NCI-H2196 treated with DMSO at 0.1 percent for 48 hours (cell line): ENCODE measurements around the gene SRSF9.
"Not testable (repeated sequence)": the region's sequence is repeated elsewhere in the genome, so short reads cannot be mapped to it uniquely, and the experiment has no call there.

Experiments
- DNase-seq: peaks from one replicate; lab custom pipeline; 2025; ENCODE audit not compliant: unreplicated experiment; lab: John Stamatoyannopoulos, UW

The SRSF9 gene

GRCh38 chr12:120469450-120470149 is at the start of gene SRSF9:
SRSF9 (minus strand) TSS chr12:120469748; CDS start chr12:120469609, 139 bp downstream.
- DNase-seq = peak; percentile 84

GRCh38 chr12:120519324-120519723 is 49.8 kb upstream of the SRSF9 start:
- not testable (repeated sequence) for DNase-seq

GRCh38 chr12:120515496-120515895 is 45.9 kb upstream of the SRSF9 start:
- DNase-seq = no peak

- DNase-seq = no peak
Measured at GRCh38 chr12:120514002-120514401, 44.5 kb upstream of the SRSF9 start.

- DNase-seq = no peak
Measured at GRCh38 chr12:120508537-120508936, 39.0 kb upstream of the SRSF9 start.

- no peak for DNase-seq
Measured at GRCh38 chr12:120504587-120504986, 35.0 kb upstream of the SRSF9 start.

- DNase-seq = no peak
Measured at GRCh38 chr12:120500581-120500980, 31.0 kb upstream of the SRSF9 start.

GRCh38 chr12:120498870-120499515 is 29.4 kb upstream of the SRSF9 start:
- DNase-seq = no peak

GRCh38 chr12:120497524-120498150 is 28.1 kb upstream of the SRSF9 start:
- DNase-seq = no peak

- DNase-seq = no peak
Measured at GRCh38 chr12:120496413-120497340, 27.1 kb upstream of the SRSF9 start.

GRCh38 chr12:120495731-120496412 is 26.3 kb upstream of the SRSF9 start, which contains the start of gene DYNLL1:
DYNLL1 (plus strand) TSS chr12:120496113; CDS start chr12:120496422, 309 bp downstream.
- peak; percentile 80 for DNase-seq

GRCh38 chr12:120495186-120495730 is 25.7 kb upstream of the SRSF9 start:
- DNase-seq = no peak

- no peak for DNase-seq
Measured at GRCh38 chr12:120490833-120491512, 21.4 kb upstream of the SRSF9 start.

- DNase-seq = no peak
Measured at GRCh38 chr12:120490325-120490724, 20.8 kb upstream of the SRSF9 start.

GRCh38 chr12:120489018-120489417 is 19.5 kb upstream of the SRSF9 start:
- no peak for DNase-seq

- no peak for DNase-seq
Measured at GRCh38 chr12:120488057-120488640, 18.6 kb upstream of the SRSF9 start.

- not testable (repeated sequence) for DNase-seq
Measured at GRCh38 chr12:120487552-120487951, 18.0 kb upstream of the SRSF9 start.

- DNase-seq = no peak
Measured at GRCh38 chr12:120485961-120486881, 16.7 kb upstream of the SRSF9 start.
